Prostate gland (tissue), 2 donors: ENCODE data around the gene SLC35B3. TPM values are rescaled to one million over a fixed set of nuclear protein-coding genes. Genes with fewer than 3 reads are reported as not detected.

Experiments
- DNase-seq: peaks from one replicate; pipeline ENCODE4 v3.0.0-alpha.2; 2019; ENCODE audit warnings: low spot score
- H3K27ac ChIP-seq, 2 donors: fragments of 200-600 bp; sonication (generic); 2 replicates each; pipeline ENCODE4 v1.5.1; 2017 to 2019
- H3K27me3 ChIP-seq: fragments of 200-600 bp; sonication (generic); replicated peaks from 2 replicates; pipeline ENCODE4 v1.5.1; 2019; ENCODE audit not compliant: insufficient read depth
- H3K36me3 ChIP-seq, 2 donors: fragments of 200-600 bp; sonication (generic); 1 replicate in 1 of 2; 2 replicates in 1 of 2; pipeline versions ENCODE4 v1.5.1 to v1.8.1; 2017 to 2019
- H3K4me1 ChIP-seq: fragments of 200-600 bp; sonication (generic); replicated peaks from 2 replicates; pipeline ENCODE4 v1.5.1; 2019
- H3K4me3 ChIP-seq, 2 donors: fragments of 200-600 bp; sonication (generic); 2 replicates each; pipeline ENCODE4 v1.5.1; 2017 to 2019
- H3K9me3 ChIP-seq: fragments of 200-600 bp; sonication (generic); 2 replicates; pipeline ENCODE4 v1.5.1; 2017
- CTCF ChIP-seq, 4 experiments: fragments of 200-600 bp in 2 of 4; fragments of 450-650 bp in 2 of 4; sonication (generic) in 2 of 4; IDR thresholded peaks; 1 replicate in 3 of 4; 2 replicates in 1 of 4; pipeline ENCODE4 v1.5.1; 2016 to 2019; ENCODE audit warnings: antibody characterized with exemption in 4 of 4, mild to moderate bottlenecking in 2 of 4, moderate library complexity in 2 of 4
- POLR2A ChIP-seq: fragments of 450-650 bp; IDR thresholded peaks from one replicate; pipeline ENCODE4 v1.6.1; 2016; ENCODE audit warnings: antibody characterized with exemption, mild to moderate bottlenecking
- POLR2AphosphoS5 ChIP-seq: sonication (generic); formaldehyde crosslinking; IDR thresholded peaks from one replicate; pipeline ENCODE4 v1.6.1; 2017; ENCODE audit warnings: antibody characterized with exemption
- WGBS: methylation state at CpG from one replicate; pipeline ENCODE4 v1.1.5; 2018; 5-methylcytosine and 5-hydroxymethylcytosine counted together
- intact Hi-C: fragments of 100-400 bp; cut with DNase I; formaldehyde crosslinking; loops from one replicate; pipeline ENCODE4 v1.14.2; 2022
- total RNA-seq, 2 donors: library from RNA; depleted of rRNA; stranded (reverse); fragments of >200 nt; gene quantifications; one replicate each; pipeline ENCODE4 v1.1.0, GENCODE V29; 2016

Gene SLC35B3
- total RNA-seq: 10 to 100 TPM; 12.3 to 16.9 TPM

GRCh38 chr6:8435093-8435844, at the start of gene SLC35B3:
Gene SLC35B3, minus strand, starts transcription at chr6:8435545.
- Histone ChIP-seq H3K36me3 (no peaks in the 10 kb centered on the region), H3K9me3 (no peaks in the 10 kb centered on the region), H3K27ac (peak within 1 kb of the TSS; percentile 81 to 86), H3K4me3 (peak within 1 kb of the TSS; percentile 60 to 71), H3K4me1 (no peaks in the 10 kb centered on the region), H3K27me3 (no peaks in the 10 kb centered on the region)
- peak; percentile 92 for DNase-seq
- intact Hi-C loops: loop anchor here (10.0 kb wide), 1 partner anchor 1040 kb away; no protein-coding TSS in a partner anchor
- peak; percentile 95 for TF ChIP-seq POLR2AphosphoS5
- peak; percentile 92 for TF ChIP-seq POLR2A
- peak in 1 of 4 experiments; percentile 4 for TF ChIP-seq CTCF (IDR thresholded peaks at IDR 0.05)
- under 1% methylated on average over 59 of the region's 62 CpGs for WGBS

- no peak for DNase-seq
- intact Hi-C loops: no loop called here
- Histone ChIP-seq H3K36me3 (no peaks in the 10 kb centered on the region), H3K27ac (no peak overlapping the region), H3K4me1 (no peaks in the 10 kb centered on the region), H3K4me3 (no peak overlapping the region), H3K9me3 (no peaks in the 10 kb centered on the region), H3K27me3 (no peaks in the 10 kb centered on the region)
- TF ChIP-seq POLR2A: no peak
- TF ChIP-seq CTCF (IDR thresholded peaks at IDR 0.05): no peak
- TF ChIP-seq POLR2AphosphoS5: no peak
- WGBS: 89% methylated on average over 1 of the region's 1 CpG
These were observed 48.3 kb upstream of the SLC35B3 start for GRCh38 chr6:8483650-8484049.

GRCh38 chr6:8481727-8482126, 46.4 kb upstream of the SLC35B3 start:
- TF ChIP-seq CTCF (IDR thresholded peaks at IDR 0.05) (no peak), POLR2AphosphoS5 (no peak), POLR2A (no peak)
- H3K4me3 ChIP-seq: no peak overlapping the region
- no peak for DNase-seq
- 54% methylated on average over 2 of the region's 2 CpGs for WGBS
- intact Hi-C loops: no loop called here
- no peaks in the 10 kb centered on the region for H3K36me3 ChIP-seq
- no peaks in the 10 kb centered on the region for H3K4me1 ChIP-seq
- H3K9me3 ChIP-seq: no peaks in the 10 kb centered on the region
- no peaks in the 10 kb centered on the region for H3K27me3 ChIP-seq
- no peak overlapping the region for H3K27ac ChIP-seq

- Histone ChIP-seq H3K4me3 (no peak overlapping the region), H3K9me3 (no peaks in the 10 kb centered on the region), H3K4me1 (no peaks in the 10 kb centered on the region), H3K27me3 (no peaks in the 10 kb centered on the region), H3K36me3 (no peaks in the 10 kb centered on the region), H3K27ac (no peak overlapping the region)
- DNase-seq: no peak
- no peak for TF ChIP-seq CTCF (IDR thresholded peaks at IDR 0.05)
- TF ChIP-seq POLR2A: no peak
- no peak for TF ChIP-seq POLR2AphosphoS5
- intact Hi-C loops: no loop called here
- WGBS: 77% methylated on average over 1 of the region's 1 CpG
These were observed 43.1 kb upstream of the SLC35B3 start for GRCh38 chr6:8478418-8478817.

GRCh38 chr6:8476656-8477055, 41.3 kb upstream of the SLC35B3 start:
- DNase-seq: no peak
- Histone ChIP-seq H3K36me3 (no peaks in the 10 kb centered on the region), H3K9me3 (no peaks in the 10 kb centered on the region), H3K4me3 (no peak overlapping the region), H3K27ac (no peak overlapping the region), H3K4me1 (no peaks in the 10 kb centered on the region), H3K27me3 (no peaks in the 10 kb centered on the region)
- intact Hi-C loops: no loop called here
- WGBS: 76% methylated on average over 1 of the region's 1 CpG
- no peak for TF ChIP-seq POLR2AphosphoS5
- no peak for TF ChIP-seq CTCF (IDR thresholded peaks at IDR 0.05)
- no peak for TF ChIP-seq POLR2A
